Measurements from ENCODE around the gene ENC1. TPM values are rescaled to one million over a fixed set of nuclear protein-coding genes. Genes with fewer than 3 reads are reported as not detected.

Gene ENC1
- total RNA-seq, 1 experiment from 2014 or later, result 24.5 TPM

DNA sequence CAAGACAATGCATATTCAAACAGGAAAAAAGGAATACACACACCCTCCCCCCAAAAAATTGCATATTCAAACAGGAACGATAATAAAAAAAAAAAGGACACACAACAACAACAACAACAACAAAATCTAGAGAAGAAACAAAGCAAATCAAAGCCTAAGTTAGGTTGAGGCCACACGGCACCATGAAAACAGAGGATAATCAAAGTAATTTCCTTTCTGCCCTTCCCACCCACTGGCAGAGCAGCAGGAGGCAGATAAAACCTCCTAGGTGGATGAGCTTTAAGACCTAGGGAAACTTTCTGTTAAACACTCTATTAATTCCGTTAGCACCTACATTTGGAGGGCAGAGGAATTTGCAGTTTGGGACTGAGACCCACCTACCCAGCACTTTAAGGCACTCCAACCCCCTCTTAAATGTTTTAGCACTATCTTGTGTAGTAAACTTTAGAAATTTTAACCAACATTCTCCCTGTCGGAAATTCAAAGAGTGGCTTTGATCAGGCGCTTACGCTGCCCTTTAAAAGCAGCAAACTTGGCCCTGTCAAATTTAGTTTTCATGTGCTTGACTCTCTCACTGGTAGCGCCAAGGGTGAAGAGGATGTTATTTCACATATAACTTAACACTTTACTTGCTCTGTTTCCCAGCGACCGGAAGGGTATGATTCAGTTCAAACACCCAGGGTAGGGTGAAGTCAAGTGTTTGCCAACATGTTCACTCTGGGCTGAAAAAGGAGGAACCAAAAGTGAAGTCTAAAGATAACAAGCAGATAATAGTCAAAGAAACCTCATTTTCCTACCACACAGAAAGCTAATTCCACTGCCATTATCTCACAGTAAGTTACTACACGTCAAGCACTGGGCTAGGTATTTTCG, 9.2 kb downstream of the ENC1 start:
- Histone ChIP-seq H3F3A (ENCODE audit: low read length, unreplicated experiment) (peaks cover 30% of the 10 kb centered on the region), H3K79me2 (ENCODE audit: low read length) (peaks cover 56% of the 10 kb centered on the region), H3K4me3 (ENCODE audit: low read length) (peak overlapping the region; percentile 55), H3K27me3 (ENCODE audit: low read length) (no peaks in the 10 kb centered on the region), H3K27ac (ENCODE audit: low read length) (peak overlapping the region; percentile 94), H3K36me3 (ENCODE audit: low read depth, low read length) (peaks cover 37% of the 10 kb centered on the region), H3K4me1 (ENCODE audit: insufficient read depth, low read length) (peaks cover 66% of the 10 kb centered on the region), H3K9me3 (ENCODE audit: low read length) (no peaks in the 10 kb centered on the region), H3K9ac (ENCODE audit: low read length) (peak overlapping the region; percentile 63), H3K9me2 (replicated peaks; ENCODE audit: low read length) (no peaks in the 10 kb centered on the region), H3K4me2 (ENCODE audit: low read length) (peak overlapping the region; percentile 80), H4K20me1 (ENCODE audit: low read length) (peaks cover 20% of the 10 kb centered on the region; the same call in 1 of the 2 replicates), H2AFZ (ENCODE audit: low read length) (no peak overlapping the region)
- DNase-seq (peak; percentile 83), ATAC-seq (peak; percentile 58)
- intact Hi-C loops (cut with micrococcal nuclease), result loop anchor here (1.0 to 2.0 kb wide), 3 partner anchors 57 to 223 kb away; no protein-coding TSS in a partner anchor
- no peak for TF ChIP-seq EZH2 (IDR thresholded peaks at IDR 0.05; ENCODE audit: low read length, unreplicated experiment)
- TF ChIP-seq, protein P1, sequence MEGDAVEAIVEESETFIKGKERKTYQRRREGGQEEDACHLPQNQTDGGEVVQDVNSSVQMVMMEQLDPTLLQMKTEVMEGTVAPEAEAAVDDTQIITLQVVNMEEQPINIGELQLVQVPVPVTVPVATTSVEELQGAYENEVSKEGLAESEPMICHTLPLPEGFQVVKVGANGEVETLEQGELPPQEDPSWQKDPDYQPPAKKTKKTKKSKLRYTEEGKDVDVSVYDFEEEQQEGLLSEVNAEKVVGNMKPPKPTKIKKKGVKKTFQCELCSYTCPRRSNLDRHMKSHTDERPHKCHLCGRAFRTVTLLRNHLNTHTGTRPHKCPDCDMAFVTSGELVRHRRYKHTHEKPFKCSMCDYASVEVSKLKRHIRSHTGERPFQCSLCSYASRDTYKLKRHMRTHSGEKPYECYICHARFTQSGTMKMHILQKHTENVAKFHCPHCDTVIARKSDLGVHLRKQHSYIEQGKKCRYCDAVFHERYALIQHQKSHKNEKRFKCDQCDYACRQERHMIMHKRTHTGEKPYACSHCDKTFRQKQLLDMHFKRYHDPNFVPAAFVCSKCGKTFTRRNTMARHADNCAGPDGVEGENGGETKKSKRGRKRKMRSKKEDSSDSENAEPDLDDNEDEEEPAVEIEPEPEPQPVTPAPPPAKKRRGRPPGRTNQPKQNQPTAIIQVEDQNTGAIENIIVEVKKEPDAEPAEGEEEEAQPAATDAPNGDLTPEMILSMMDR (conservative IDR thresholded peaks at IDR 0.05; ENCODE audit: low read depth, low read length), result no peak
- no peak for TF ChIP-seq EZH2phosphoT487 (IDR thresholded peaks at IDR 0.05; ENCODE audit: borderline replicate concordance, low read length)
- CTCF ChIA-PET, result no interaction called here
- BruUV-seq (replicated peaks), result no TSS peak
- POLR2A ChIA-PET (ENCODE audit: unreplicated experiment), result interaction anchor here (0.6 to 0.9 kb wide), 3 partner anchors 9 to 56 kb away, joined by 3 to 4 read pairs (median 3); partner anchors contain the start of gene ENC1

DNA sequence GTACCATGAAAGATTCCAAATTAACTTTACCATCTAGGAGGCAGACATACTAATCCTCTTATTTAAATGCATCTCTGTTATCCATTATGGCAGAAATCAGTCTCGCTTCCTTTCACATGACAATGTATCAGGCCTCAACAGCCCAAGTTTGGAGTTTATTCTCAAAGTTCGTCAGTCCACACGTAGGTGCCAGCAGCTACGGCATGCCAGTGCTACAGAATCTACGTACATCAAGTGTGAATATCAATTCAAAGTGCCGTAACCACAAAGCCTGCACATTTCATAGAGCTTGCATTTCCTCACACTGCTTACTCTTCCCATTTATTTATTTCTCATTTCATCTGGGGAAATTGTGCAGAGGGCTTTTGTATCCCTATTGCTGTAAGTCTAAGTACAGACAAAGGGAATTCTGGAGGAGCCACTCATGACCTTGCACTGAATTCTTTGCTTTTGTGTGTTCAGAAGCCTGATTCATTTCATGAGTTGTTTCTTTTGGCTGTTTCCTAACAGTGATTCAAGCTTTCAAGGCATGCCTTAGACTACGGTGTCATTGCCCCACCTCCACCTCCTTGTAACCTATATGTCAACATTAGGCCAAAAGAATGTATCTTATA, 10.0 kb downstream of the ENC1 start:
- intact Hi-C loops (cut with micrococcal nuclease), result loop anchor here (1.0 to 2.0 kb wide), 4 partner anchors 8 to 222 kb away; no protein-coding TSS in a partner anchor
- Histone ChIP-seq H3K9me3 (ENCODE audit: low read length) (no peaks in the 10 kb centered on the region), H3K9me2 (replicated peaks; ENCODE audit: low read length) (no peaks in the 10 kb centered on the region), H3K4me2 (ENCODE audit: low read length) (peak overlapping the region; percentile 80), H3K27me3 (ENCODE audit: low read length) (no peaks in the 10 kb centered on the region), H3K9ac (ENCODE audit: low read length) (peak overlapping the region; percentile 32), H2AFZ (ENCODE audit: low read length) (no peak overlapping the region), H3K27ac (ENCODE audit: low read length) (peak overlapping the region; percentile 94), H3K4me3 (ENCODE audit: low read length) (peak overlapping the region; percentile 46), H3K79me2 (ENCODE audit: low read length) (peaks cover 49% of the 10 kb centered on the region), H3K4me1 (ENCODE audit: insufficient read depth, low read length) (peaks cover 58% of the 10 kb centered on the region), H4K20me1 (ENCODE audit: low read length) (peaks cover 14% of the 10 kb centered on the region; the same call in 1 of the 2 replicates), H3F3A (ENCODE audit: low read length, unreplicated experiment) (peaks cover 30% of the 10 kb centered on the region), H3K36me3 (ENCODE audit: low read depth, low read length) (peaks cover 30% of the 10 kb centered on the region)
- DNase-seq (peak; percentile 94), ATAC-seq (peak; percentile 63)
- POLR2A ChIA-PET (ENCODE audit: unreplicated experiment), result interaction anchor here (0.6 to 0.7 kb wide), 2 partner anchors 31 to 55 kb away, joined by 3 to 4 read pairs; no protein-coding TSS in a partner anchor
- TF ChIP-seq EZH2 (IDR thresholded peaks at IDR 0.05; ENCODE audit: low read length, unreplicated experiment), result no peak
- no peak for TF ChIP-seq EZH2phosphoT487 (IDR thresholded peaks at IDR 0.05; ENCODE audit: borderline replicate concordance, low read length)
- TF ChIP-seq, protein P1 (conservative IDR thresholded peaks at IDR 0.05; ENCODE audit: low read depth, low read length), result no peak
- CTCF ChIA-PET, result no interaction called here
- BruUV-seq (replicated peaks), result no TSS peak
